Kidney capillary endothelial cell (primary cell): Measurements from ENCODE around the gene ANGPT4.
"Not testable (repeated sequence)": the region's sequence is repeated elsewhere in the genome, so short reads cannot be mapped to it uniquely, and the experiment has no call there.

Experiments used
- DNase-seq: peaks from one replicate; pipeline ENCODE4 v3.0.0-alpha.2; 2018; ENCODE audit warnings: low spot score

ANGPT4 gene

GRCh38 chr20:873875-874607, 42.1 kb downstream of the ANGPT4 start:
- no peak for DNase-seq

- DNase-seq: no peak
Measured at GRCh38 chr20:872855-873520, 43.1 kb downstream of the ANGPT4 start.

DNA sequence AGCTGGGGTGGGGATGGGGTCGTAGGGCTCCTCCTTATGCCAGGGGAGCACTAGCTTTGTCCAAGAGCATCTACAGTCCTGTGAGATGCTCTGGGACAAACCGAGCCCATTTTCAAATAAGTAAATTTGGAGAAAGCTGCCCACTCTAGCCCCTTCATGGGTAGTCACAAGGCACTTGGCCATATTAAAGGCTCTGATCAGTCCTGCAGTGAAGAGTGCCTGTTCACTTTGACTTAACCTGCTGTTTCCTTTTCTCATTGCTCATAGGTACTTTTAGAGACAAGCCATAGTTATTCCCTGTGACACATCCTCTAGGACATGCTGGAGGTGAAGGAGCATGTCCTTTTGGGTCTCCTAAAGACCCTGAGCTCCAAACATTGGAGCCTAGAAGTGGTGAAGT, 44.2 kb downstream of the ANGPT4 start:
- no peak for DNase-seq

DNA sequence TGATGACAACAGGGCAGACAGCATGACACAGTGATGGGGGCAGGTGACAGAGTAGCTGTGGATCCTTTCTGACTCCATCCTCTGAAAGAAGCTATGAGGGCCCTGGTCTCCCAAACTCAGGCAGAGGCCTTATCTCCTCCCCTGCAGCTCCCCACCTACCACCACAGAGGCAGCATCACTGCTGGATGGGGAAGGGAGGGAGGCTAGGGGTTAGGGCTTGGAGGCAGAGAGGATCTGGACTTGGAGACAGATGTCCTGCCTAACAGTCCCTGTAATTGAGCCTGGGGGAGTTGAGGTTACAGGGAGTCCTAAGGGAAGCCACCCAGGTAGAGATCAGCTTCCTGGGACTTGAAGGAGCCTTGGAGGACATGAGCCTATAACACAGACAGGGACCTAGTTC, 44.7 kb downstream of the ANGPT4 start:
- no peak for DNase-seq

DNA sequence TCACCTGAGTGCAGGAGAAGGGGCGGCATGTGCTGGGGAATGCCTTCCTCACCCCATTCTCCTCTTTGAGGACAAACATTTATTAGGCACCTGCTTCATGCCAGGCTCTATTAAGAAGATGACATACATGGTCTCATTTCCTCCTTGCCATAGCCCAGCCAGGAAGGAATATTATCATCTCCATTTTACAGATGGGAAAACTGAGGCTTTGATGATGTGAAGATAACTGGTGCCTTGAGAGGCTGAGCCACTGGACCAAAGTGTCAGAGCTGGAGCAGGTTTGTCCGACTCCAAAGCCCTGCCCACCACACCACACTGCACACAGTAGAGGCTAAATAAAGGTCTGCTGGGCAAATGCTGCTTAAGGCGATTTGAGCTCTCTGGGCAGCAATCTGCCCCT, 45.4 kb downstream of the ANGPT4 start:
- DNase-seq: no peak

GRCh38 chr20:869606-870005, 46.5 kb downstream of the ANGPT4 start:
- no peak for DNase-seq

DNA sequence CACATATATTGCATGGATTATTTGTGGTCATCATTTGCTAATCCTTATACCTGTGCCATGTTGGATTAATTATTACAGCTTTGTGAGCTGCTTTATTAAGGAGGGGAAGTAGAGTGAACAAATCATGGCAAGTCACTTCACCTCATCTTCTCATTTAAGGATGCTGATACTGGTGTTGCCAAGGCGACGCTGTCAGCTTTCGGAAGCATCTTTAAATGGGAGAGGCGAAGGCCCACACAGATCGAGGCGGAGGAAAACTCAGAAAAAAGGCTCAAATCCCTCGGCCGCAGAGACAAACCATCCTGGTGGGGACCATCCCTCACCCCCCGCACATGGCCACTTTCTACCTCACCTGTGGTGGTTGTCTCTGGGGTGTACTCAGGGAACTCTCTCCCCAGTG, 47.9 kb downstream of the ANGPT4 start:
- DNase-seq: no peak

DNA sequence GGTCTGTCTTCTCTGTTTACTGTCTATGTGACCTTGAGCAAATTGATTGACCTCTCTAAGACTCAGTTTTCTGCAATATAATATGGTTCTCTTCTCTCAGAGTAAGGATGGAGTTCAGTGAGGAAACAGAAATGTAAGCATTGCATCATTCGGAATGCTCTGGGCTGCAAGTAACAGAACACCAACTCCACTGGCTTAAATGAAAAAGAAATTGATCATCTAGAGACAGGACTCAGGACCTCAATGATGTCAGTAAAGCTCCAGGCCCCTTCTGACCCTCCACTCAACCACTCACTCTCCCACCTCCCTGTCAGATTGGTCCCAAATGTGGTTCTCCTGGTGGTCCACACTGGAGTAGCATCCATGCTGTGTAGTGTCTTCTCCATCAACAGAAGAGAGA, 50.7 kb downstream of the ANGPT4 start:
- no peak for DNase-seq

DNA sequence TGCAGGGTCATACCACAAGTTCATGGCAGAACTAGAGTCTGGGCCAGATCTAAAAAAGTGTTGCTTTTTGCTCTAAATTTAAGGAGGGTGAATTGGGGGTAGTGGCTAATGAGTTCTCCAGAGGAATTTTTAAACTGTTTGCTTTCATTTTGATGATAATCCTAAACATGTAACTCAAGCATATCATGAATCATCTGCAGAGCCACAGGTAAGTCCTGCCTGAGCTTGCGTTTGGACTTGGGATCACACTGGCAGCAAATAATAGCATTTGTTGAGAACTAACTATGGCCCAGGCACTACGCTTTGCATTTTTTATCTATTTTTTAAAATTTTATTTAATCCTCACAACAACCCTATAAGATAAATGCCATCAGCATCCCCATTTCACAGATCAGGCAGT, 55.2 kb downstream of the ANGPT4 start:
- DNase-seq: no peak

- DNase-seq: no peak
Measured at GRCh38 chr20:859751-860231, 56.3 kb downstream of the ANGPT4 start.

- no peak for DNase-seq
Measured at GRCh38 chr20:858011-858410, 58.1 kb downstream of the ANGPT4 start.

DNA sequence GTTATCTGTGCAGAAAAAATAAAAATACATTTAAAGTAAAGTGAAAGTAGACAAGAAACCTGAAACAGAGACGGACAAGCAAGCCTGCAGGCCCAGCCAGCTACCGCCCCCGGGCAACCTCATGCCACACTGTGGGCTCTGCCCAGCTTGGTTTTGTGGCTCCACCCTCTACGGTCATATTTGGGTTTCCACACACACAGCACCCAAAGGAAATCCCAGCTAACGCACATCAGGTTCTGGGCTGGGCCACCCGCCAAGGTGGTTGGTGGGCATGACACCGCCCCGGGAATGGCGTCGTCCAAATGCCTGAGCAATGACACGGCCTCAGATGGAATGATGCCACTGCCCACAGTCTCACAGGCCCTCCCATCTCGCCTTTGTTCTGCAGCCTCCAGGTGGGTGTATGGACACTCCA, 59.8 kb downstream of the ANGPT4 start:
- no peak for DNase-seq

- no peak for DNase-seq
Measured at GRCh38 chr20:855466-856360, 60.4 kb downstream of the ANGPT4 start.

DNA sequence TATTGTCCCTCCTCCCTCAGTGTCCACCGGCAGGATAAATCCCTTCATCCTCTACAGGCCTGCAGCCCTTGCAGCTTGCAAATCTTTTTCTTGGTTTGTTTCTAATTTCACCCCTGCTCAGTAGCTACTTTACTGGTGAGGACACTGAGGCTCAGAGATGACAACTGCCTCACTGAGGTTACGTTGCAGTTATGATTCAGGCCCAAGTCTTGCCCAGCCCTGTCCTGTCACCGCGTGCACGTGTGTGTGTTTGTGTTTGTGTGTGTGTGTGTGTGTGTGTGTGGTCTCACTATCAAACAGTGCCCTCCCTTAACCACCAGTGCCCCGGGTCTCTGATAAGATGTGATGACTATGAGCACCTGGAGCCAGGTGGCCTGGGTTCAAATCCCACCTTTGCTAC, 61.5 kb downstream of the ANGPT4 start:
- DNase-seq: no peak

DNA sequence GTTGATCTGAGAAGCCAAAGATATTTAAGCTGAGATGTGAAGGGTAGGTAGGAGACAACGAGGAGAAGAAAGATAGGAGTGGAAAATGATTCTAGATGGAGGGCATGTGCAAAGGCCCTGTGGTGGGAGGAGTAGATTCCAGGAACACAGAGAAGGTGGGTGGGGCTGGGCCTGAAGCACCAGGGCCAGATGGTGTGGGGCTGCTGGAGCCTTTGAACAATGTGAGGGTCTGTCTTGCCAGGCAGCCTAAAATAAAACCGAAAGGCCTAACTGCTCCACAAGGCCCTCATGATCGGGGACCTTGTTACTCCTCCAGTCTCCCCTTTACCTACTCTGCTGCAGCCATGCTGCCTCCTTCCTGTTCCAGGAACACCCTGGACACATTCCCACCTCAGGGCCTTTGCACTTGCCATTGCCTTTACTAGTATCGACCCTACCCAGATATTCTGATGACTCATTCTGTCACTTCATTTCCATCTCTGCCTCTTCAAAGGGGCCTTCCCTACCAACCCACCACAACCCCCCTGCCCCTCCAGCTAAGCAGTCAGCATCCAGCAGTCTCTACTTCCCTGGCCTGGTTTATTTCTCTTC, 62.6 kb downstream of the ANGPT4 start:
- DNase-seq: no peak

DNA sequence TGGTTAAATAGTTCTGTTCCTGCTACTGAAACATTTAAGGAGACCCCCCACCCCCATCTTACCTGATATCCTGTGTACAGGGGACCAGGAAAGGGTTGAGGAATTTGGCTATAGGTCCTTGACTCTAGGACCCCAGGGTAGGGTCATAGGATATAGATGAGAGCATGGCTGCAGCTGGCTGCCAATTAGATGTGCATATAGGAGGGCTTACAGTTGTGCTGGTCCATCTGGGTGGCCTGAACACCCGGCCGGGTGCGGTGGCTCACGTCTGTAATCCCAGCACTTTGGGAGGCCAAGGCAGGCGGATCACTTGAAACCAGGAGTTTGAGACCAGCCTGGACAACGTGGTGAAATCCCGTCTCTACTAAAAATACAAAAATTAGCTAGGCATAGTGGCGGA, 67.4 kb downstream of the ANGPT4 start:
- not testable (repeated sequence) for DNase-seq

GRCh38 chr20:848193-848592, 67.9 kb downstream of the ANGPT4 start:
- no peak for DNase-seq

GRCh38 chr20:846894-847278, 69.2 kb downstream of the ANGPT4 start:
- DNase-seq: no peak

DNA sequence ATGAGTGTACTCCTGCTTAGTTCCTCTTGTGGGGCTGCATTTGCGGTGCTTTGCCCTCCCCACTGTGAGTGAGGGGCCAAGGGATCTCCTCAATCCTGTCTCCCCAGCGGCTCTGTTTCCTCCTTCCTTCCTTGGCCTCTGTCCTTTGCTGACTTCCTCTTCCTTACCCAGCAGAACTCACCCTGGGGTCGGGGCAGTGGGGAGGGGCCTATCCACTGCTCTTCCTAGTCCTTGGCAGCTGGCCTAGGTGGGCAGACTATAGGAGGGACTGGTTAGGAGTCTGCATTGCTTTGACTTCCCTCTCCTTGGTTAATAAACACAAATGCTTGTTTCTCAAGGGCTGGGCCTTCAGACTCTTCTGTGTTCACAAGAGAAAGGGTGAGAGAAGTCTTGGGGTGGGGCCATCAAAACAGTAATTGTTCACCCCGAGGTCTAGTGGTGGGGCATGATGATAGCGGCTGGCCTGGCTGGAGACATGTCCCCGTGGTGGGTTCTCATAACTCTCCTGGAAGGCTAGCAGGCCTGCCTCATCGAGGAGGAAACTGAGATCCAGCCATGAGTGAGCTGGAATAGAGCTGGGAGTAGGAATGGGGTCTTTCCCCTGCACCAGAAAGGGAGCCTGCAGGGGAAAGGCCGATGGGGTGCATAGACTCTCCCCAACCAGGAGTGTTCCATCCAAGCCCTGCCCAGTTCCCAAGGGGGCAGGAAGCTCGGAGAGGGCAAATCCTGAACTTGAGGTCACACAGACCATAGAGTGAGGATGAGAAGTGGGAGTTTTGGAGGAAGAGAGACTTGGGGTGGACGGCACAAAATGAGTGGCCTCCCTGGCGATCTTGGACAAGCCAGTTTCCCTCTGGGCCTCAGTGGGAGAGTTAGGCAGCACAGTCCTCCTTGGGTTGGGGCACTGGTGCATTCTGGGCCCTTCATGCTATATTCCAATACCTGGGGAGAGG, 69.9 kb downstream of the ANGPT4 start:
- no peak for DNase-seq

DNA sequence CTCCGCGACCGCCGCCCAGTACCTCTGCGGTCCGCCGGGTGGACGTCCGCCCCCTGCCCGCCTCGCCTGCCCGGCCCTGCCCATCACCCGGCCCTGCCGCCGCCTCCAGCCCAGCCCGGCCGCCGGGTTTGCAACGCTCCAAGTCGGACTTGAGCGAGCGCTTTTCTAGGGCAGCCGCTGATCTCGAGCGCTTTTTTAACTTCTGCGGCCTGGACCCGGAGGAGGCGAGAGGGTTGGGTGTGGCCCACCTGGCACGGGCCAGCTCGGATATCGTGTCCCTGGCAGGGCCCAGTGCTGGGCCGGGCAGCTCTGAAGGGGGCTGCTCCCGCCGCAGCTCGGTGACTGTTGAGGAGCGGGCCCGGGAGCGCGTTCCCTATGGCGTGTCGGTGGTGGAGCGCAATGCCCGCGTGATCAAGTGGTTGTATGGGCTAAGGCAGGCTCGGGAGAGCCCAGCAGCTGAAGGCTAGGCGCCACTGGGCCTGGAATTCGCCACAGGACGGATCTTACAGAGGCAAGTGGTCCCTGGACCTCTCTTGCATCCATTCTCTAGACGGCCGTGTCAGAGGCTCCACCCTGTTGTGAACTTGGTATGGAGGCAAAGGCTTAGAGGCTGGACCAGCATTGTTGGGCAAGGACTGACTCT, 70.8 kb downstream of the ANGPT4 start:
- DNase-seq: no peak
